Neural crest cell (in vitro differentiated cells): Measurements from ENCODE around the gene ZBTB47. TPM values are rescaled to one million over a fixed set of nuclear protein-coding genes. Genes with fewer than 3 reads are reported as not detected.

ENCODE experiments used
- DNase-seq: peaks from one replicate; pipeline ENCODE4 v3.0.0; 2021; ENCODE audit warnings: low read depth, mixed read lengths, low spot score
- H3K27ac Mint-ChIP-seq: one replicate; pipeline ENCODE4 v1.8.0; 2021; ENCODE audit warnings: mild to moderate bottlenecking, mixed read lengths; ENCODE audit not compliant: unreplicated experiment
- H3K27me3 Mint-ChIP-seq: 2 replicates; pipeline ENCODE4 v1.8.0; 2021; ENCODE audit warnings: low read depth, mild to moderate bottlenecking, mixed read lengths
- H3K36me3 Mint-ChIP-seq: 2 replicates; pipeline ENCODE4 v1.8.0; 2021; ENCODE audit warnings: low read depth, mild to moderate bottlenecking, mixed read lengths
- H3K4me1 Mint-ChIP-seq: 2 replicates; pipeline ENCODE4 v1.8.0; 2021; ENCODE audit warnings: mixed read lengths
- H3K4me3 Mint-ChIP-seq: one replicate; pipeline ENCODE4 v1.8.0; 2021; ENCODE audit warnings: mild to moderate bottlenecking, mixed read lengths
- H3K9me3 Mint-ChIP-seq: 2 replicates; pipeline ENCODE4 v1.8.0; 2021; ENCODE audit warnings: mixed read lengths
- total RNA-seq: library from RNA; stranded (reverse); gene quantifications from 2 replicates; pipeline ENCODE4 v1.2.1, GENCODE V29; 2021
- TF ChIP-seq, protein P1 (sequence below): fragments of 200-600 bp; sonication (generic); conservative IDR thresholded peaks from 2 replicates; pipeline ENCODE4 v1.5.0; 2021; ENCODE audit warnings: antibody characterized with exemption, mild to moderate bottlenecking

Gene ZBTB47
- total RNA-seq, 1 donor from 2014 or later = 6.6 TPM

DNA sequence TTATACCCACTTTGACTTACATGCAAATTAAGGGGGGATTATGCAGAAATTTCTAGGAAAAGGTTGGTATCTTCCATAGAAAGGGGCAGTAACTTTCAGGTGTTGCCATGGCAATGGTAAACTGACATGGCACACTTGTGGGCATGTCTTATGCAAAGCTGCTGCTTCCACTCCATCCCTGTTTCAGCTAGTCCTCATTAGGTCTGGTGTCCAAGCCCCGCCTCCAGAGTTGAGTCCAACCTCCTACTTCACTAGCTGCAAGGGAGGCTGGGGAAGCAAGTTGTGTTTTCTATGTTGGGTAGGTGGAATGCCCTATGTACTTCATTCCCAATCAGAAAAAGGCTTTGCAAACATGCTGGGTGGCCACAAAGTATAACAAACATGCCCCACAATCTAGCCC is 17.2 kb downstream of the ZBTB47 start:
- TF ChIP-seq, protein P1, sequence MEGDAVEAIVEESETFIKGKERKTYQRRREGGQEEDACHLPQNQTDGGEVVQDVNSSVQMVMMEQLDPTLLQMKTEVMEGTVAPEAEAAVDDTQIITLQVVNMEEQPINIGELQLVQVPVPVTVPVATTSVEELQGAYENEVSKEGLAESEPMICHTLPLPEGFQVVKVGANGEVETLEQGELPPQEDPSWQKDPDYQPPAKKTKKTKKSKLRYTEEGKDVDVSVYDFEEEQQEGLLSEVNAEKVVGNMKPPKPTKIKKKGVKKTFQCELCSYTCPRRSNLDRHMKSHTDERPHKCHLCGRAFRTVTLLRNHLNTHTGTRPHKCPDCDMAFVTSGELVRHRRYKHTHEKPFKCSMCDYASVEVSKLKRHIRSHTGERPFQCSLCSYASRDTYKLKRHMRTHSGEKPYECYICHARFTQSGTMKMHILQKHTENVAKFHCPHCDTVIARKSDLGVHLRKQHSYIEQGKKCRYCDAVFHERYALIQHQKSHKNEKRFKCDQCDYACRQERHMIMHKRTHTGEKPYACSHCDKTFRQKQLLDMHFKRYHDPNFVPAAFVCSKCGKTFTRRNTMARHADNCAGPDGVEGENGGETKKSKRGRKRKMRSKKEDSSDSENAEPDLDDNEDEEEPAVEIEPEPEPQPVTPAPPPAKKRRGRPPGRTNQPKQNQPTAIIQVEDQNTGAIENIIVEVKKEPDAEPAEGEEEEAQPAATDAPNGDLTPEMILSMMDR = no peak
- no peak overlapping the region for H3K27ac Mint-ChIP-seq
- no peak for DNase-seq
- no peak overlapping the region for H3K4me3 Mint-ChIP-seq
- peaks cover 6% of the 10 kb centered on the region for H3K27me3 Mint-ChIP-seq
- no peaks in the 10 kb centered on the region for H3K4me1 Mint-ChIP-seq
- peaks cover 2% of the 10 kb centered on the region for H3K9me3 Mint-ChIP-seq
- H3K36me3 Mint-ChIP-seq = no peaks in the 10 kb centered on the region

DNA sequence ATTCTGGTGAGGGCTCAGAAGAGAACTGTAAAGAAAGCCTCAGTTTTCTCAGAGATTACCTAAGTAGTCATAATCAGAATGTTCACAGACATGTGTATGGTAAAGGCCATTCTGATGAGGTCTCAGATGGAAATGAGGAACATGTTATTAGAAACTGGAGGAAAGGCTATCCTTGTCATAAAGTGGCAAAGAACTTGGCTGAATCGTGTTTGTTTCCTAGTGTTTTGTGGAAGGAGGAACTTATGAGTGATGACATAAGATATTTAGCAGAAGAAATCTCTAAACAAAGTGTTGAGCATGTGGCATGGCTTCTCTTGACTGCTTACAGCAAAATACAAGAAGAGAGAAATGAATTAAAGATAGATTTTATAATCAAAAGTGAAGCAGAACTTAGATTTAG is 19.0 kb downstream of the ZBTB47 start:
- no peak for DNase-seq
- Mint-ChIP-seq H3K27me3 (peaks cover 6% of the 10 kb centered on the region), H3K4me3 (no peak overlapping the region), H3K36me3 (no peaks in the 10 kb centered on the region), H3K4me1 (no peaks in the 10 kb centered on the region), H3K27ac (no peak overlapping the region), H3K9me3 (peaks cover 6% of the 10 kb centered on the region)
- TF ChIP-seq, protein P1 = no peak

DNA sequence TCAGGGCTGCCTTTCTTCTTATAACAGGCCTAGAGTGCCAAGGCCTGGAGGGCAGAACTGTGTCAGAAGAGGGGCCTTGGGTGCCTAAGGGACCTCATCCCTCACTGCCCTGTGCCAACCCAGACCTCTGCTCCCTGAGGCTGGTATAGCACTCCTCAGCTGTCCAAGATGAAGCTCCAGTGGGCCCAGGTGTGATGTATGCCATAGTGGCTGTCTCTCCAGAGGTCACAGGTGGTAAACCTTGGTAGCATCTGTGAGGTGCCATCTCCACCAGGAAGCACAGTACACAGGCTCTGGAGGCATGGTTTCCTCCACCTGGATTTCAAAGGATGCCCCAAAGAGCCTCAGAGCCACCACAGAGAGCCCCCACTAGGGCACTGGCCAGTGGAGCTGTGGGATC is 19.6 kb downstream of the ZBTB47 start:
- TF ChIP-seq, protein P1 = no peak
- H3K36me3 Mint-ChIP-seq = no peaks in the 10 kb centered on the region
- no peak overlapping the region for H3K4me3 Mint-ChIP-seq
- DNase-seq = no peak
- H3K27me3 Mint-ChIP-seq = peaks cover 6% of the 10 kb centered on the region
- no peak overlapping the region for H3K27ac Mint-ChIP-seq
- H3K9me3 Mint-ChIP-seq = peaks cover 6% of the 10 kb centered on the region
- no peaks in the 10 kb centered on the region for H3K4me1 Mint-ChIP-seq

DNA sequence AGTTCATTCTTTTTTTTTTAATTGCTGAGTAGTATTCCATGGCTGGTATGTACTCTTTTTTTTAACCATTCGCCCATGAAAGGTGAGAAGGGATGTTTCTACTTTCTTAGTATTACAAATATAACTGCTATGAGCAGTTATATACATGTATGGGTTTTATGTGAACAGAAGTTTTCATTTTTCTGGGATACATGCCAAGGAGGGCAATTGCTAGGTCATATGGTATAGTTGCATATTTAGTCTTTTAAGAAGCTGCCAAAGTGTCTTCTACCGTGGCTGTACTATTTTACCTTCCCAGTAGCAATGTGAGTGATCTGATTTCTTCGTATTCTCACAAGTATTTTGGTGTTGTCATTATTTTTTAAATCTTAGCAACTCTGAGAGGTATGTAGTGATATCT is 20.6 kb downstream of the ZBTB47 start:
- Mint-ChIP-seq H3K9me3 (peaks cover 6% of the 10 kb centered on the region), H3K4me1 (no peaks in the 10 kb centered on the region), H3K27ac (no peak overlapping the region), H3K27me3 (peaks cover 6% of the 10 kb centered on the region), H3K4me3 (no peak overlapping the region), H3K36me3 (no peaks in the 10 kb centered on the region)
- no peak for DNase-seq
- TF ChIP-seq, protein P1 = no peak

DNA sequence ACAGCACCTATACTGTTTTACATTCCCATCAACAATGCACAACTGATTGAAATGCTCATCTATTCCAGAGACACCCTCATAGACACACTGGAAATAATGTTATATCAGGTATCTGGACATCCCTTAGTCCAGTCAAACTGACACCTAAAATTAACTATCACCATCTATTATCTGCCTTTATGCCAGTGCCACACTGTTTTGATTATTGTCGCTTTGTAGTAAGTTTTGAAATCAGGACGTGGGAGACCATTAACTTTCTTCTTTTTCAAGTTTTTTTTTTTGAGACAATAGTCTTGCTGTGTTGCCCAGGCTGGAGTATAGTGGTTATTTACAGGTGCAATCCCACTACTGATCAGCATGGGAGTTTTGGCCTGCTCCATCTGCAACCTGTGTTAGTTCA is 22.4 kb downstream of the ZBTB47 start:
- no peak for DNase-seq
- Mint-ChIP-seq H3K4me1 (no peaks in the 10 kb centered on the region), H3K4me3 (no peak overlapping the region), H3K27ac (no peak overlapping the region), H3K27me3 (peaks cover 6% of the 10 kb centered on the region), H3K36me3 (no peaks in the 10 kb centered on the region), H3K9me3 (peaks cover 4% of the 10 kb centered on the region)
- TF ChIP-seq, protein P1 = no peak

DNA sequence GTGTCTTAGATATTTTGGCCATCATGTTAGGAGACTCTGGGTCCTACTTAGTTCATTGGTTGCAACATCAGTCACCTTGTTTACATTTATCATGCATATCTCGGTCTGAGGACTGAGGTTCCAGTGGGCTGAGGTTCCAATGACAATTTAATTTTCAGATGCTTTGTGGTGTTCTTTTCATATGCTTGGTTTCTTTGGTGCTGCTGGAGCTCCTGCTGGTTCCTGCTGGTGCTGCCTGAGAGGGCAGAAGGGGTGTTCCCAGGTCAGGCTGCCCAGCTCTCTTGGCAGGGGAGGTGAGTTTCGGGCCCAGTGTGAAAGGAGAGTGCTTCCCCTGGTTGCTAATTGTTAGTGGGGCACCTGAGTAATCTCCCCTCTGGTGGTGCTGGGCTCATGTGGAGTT is 24.9 kb downstream of the ZBTB47 start:
- Mint-ChIP-seq H3K27me3 (peaks cover 3% of the 10 kb centered on the region), H3K4me3 (no peak overlapping the region), H3K9me3 (peaks cover 4% of the 10 kb centered on the region), H3K36me3 (no peaks in the 10 kb centered on the region), H3K27ac (no peak overlapping the region), H3K4me1 (no peaks in the 10 kb centered on the region)
- no peak for DNase-seq
- TF ChIP-seq, protein P1 = no peak
